ENCODE measurements around the gene FGD4.

- TF ChIP-seq BHLHE40 (IDR thresholded peaks at IDR 0.05; ENCODE audit: low read depth, low read length) (no peak), RFX5 (IDR thresholded peaks at IDR 0.05; ENCODE audit: low read depth, low read length) (no peak), MXI1 (IDR thresholded peaks at IDR 0.05; ENCODE audit: borderline replicate concordance, low read depth, low read length) (no peak), CEBPB (IDR thresholded peaks at IDR 0.05; ENCODE audit: low read depth, low read length) (no peak), MAZ (IDR thresholded peaks at IDR 0.05; ENCODE audit: borderline replicate concordance, low read depth, low read length) (no peak), POLR2A (IDR thresholded peaks at IDR 0.05; ENCODE audit: low read depth, low read length) (no peak), USF2 (IDR thresholded peaks at IDR 0.05; ENCODE audit: low read depth, low read length) (no peak), NFE2L2 (IDR thresholded peaks at IDR 0.05; ENCODE audit: low read depth, low read length) (no peak), SMC3 (IDR thresholded peaks at IDR 0.05; ENCODE audit: low read depth, low read length) (no peak), CHD1 (IDR thresholded peaks at IDR 0.05; ENCODE audit: low read depth, low read length) (no peak), RCOR1 (IDR thresholded peaks at IDR 0.05; ENCODE audit: insufficient replicate concordance, low read length) (no peak)
- TF ChIP-seq, protein P1, sequence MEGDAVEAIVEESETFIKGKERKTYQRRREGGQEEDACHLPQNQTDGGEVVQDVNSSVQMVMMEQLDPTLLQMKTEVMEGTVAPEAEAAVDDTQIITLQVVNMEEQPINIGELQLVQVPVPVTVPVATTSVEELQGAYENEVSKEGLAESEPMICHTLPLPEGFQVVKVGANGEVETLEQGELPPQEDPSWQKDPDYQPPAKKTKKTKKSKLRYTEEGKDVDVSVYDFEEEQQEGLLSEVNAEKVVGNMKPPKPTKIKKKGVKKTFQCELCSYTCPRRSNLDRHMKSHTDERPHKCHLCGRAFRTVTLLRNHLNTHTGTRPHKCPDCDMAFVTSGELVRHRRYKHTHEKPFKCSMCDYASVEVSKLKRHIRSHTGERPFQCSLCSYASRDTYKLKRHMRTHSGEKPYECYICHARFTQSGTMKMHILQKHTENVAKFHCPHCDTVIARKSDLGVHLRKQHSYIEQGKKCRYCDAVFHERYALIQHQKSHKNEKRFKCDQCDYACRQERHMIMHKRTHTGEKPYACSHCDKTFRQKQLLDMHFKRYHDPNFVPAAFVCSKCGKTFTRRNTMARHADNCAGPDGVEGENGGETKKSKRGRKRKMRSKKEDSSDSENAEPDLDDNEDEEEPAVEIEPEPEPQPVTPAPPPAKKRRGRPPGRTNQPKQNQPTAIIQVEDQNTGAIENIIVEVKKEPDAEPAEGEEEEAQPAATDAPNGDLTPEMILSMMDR (conservative IDR thresholded peaks at IDR 0.05; ENCODE audit: low read depth, low read length), result no peak
- TF ChIP-seq, protein P2, sequence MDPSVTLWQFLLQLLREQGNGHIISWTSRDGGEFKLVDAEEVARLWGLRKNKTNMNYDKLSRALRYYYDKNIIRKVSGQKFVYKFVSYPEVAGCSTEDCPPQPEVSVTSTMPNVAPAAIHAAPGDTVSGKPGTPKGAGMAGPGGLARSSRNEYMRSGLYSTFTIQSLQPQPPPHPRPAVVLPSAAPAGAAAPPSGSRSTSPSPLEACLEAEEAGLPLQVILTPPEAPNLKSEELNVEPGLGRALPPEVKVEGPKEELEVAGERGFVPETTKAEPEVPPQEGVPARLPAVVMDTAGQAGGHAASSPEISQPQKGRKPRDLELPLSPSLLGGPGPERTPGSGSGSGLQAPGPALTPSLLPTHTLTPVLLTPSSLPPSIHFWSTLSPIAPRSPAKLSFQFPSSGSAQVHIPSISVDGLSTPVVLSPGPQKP (IDR thresholded peaks at IDR 0.05; ENCODE audit: borderline replicate concordance, low read depth, low read length), result no peak
These were observed 105.9 kb downstream of the FGD4 start for GRCh38 chr12:32505067-32505945.

Data from IMR-90 (cell line).